Measurements from ENCODE around the gene DVL2. TPM values are rescaled to one million over a fixed set of nuclear protein-coding genes. Genes with fewer than 3 reads are reported as not detected.

The DVL2 gene
- total and polyA plus RNA-seq, 2 of the 13 experiments (the other 11 are each of a cell fraction or from before 2014, with no cell fraction given): 5.7 to 38.2 TPM

DNA sequence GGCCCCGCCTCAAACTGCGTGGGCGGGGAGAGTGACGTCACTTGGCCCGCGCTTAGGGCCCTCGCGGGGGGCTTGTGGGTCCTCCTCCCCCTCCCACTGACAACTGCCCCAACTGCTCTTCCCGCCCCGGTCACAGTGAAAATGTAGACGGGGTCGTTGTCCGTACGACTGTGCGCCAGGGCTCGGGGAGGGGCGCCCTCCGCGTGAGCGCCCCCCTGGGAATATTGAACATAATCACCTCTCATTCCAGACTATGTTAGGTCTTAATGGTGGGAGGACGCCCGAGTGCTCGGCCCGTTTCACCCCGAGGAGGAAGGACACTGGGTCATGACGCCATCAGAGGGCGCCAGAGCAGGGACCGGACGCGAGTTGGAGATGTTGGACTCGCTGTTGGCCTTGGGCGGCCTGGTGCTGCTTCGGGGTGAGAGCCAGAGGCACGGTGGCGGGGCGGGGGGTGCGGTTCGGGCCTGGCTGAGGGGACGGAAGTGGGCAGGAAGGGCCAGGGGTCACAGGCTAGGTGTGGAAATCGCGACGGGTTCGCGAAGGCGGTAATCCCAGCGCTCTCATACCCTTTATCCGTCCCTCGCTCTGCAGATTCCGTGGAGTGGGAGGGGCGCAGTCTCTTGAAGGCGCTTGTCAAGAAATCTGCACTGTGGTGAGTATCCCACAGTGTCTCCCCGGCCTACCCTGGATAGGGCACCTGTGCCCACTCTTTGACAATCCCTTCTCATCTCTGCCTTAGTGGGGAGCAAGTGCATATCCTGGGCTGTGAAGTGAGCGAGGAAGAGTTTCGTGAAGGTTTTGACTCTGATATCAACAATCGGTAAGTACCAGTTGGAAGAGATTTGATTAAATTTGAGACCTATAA is 18.1 kb upstream of the DVL2 start, which contains the start of gene ELP5 (continued):
- TF ChIP-seq, protein P1, sequence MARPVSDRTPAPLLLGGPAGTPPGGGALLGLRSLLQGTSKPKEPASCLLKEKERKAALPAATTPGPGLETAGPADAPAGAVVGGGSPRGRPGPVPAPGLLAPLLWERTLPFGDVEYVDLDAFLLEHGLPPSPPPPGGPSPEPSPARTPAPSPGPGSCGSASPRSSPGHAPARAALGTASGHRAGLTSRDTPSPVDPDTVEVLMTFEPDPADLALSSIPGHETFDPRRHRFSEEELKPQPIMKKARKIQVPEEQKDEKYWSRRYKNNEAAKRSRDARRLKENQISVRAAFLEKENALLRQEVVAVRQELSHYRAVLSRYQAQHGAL (CRISPR knock-in tag; IDR thresholded peaks at IDR 0.05; ENCODE audit: not compliant biosample characterization): no peak
- TF ChIP-seq, protein P2, sequence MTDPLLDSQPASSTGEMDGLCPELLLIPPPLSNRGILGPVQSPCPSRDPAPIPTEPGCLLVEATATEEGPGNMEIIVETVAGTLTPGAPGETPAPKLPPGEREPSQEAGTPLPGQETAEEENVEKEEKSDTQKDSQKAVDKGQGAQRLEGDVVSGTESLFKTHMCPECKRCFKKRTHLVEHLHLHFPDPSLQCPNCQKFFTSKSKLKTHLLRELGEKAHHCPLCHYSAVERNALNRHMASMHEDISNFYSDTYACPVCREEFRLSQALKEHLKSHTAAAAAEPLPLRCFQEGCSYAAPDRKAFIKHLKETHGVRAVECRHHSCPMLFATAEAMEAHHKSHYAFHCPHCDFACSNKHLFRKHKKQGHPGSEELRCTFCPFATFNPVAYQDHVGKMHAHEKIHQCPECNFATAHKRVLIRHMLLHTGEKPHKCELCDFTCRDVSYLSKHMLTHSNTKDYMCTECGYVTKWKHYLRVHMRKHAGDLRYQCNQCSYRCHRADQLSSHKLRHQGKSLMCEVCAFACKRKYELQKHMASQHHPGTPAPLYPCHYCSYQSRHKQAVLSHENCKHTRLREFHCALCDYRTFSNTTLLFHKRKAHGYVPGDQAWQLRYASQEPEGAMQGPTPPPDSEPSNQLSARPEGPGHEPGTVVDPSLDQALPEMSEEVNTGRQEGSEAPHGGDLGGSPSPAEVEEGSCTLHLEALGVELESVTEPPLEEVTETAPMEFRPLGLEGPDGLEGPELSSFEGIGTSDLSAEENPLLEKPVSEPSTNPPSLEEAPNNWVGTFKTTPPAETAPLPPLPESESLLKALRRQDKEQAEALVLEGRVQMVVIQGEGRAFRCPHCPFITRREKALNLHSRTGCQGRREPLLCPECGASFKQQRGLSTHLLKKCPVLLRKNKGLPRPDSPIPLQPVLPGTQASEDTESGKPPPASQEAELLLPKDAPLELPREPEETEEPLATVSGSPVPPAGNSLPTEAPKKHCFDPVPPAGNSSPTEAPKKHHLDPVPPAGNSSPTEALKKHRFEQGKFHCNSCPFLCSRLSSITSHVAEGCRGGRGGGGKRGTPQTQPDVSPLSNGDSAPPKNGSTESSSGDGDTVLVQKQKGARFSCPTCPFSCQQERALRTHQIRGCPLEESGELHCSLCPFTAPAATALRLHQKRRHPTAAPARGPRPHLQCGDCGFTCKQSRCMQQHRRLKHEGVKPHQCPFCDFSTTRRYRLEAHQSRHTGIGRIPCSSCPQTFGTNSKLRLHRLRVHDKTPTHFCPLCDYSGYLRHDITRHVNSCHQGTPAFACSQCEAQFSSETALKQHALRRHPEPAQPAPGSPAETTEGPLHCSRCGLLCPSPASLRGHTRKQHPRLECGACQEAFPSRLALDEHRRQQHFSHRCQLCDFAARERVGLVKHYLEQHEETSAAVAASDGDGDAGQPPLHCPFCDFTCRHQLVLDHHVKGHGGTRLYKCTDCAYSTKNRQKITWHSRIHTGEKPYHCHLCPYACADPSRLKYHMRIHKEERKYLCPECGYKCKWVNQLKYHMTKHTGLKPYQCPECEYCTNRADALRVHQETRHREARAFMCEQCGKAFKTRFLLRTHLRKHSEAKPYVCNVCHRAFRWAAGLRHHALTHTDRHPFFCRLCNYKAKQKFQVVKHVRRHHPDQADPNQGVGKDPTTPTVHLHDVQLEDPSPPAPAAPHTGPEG (CRISPR knock-in tag; IDR thresholded peaks at IDR 0.05): 0 out of 2 replicates have a peak, but pooled peaks have one; percentile 22
- TF ChIP-seq NFYB (CRISPR knock-in tag; IDR thresholded peaks at IDR 0.05): peak; percentile 35; the same call in 1 of the 2 replicates
- TF ChIP-seq ZNF567 (CRISPR knock-in tag; IDR thresholded peaks at IDR 0.05; ENCODE audit: borderline replicate concordance): no peak
- peak; percentile 25; the same call in 1 of the 2 replicates for TF ChIP-seq RCOR2 (CRISPR knock-in tag; IDR thresholded peaks at IDR 0.05)
- 0 out of 2 replicates have a peak, but pooled peaks have one; percentile 53 for TF ChIP-seq ZSCAN29 (CRISPR knock-in tag; conservative IDR thresholded peaks at IDR 0.05)
- no peak for TF ChIP-seq PAWR (CRISPR knock-in tag; IDR thresholded peaks at IDR 0.05; ENCODE audit: borderline replicate concordance)
- peak; percentile 77 for TF ChIP-seq RXRB (CRISPR knock-in tag; IDR thresholded peaks at IDR 0.05; ENCODE audit: borderline replicate concordance)
- peak; percentile 83; the same call in 1 of the 2 replicates for TF ChIP-seq SNAPC2 (CRISPR knock-in tag; IDR thresholded peaks at IDR 0.05)
- peak; percentile 72; the same call in 1 of the 2 replicates for TF ChIP-seq ZBTB20 (CRISPR knock-in tag; IDR thresholded peaks at IDR 0.05; ENCODE audit: borderline replicate concordance, low read depth)
- no peak for TF ChIP-seq GTF3A (CRISPR knock-in tag; conservative IDR thresholded peaks at IDR 0.05)
- TF ChIP-seq, protein P3, sequence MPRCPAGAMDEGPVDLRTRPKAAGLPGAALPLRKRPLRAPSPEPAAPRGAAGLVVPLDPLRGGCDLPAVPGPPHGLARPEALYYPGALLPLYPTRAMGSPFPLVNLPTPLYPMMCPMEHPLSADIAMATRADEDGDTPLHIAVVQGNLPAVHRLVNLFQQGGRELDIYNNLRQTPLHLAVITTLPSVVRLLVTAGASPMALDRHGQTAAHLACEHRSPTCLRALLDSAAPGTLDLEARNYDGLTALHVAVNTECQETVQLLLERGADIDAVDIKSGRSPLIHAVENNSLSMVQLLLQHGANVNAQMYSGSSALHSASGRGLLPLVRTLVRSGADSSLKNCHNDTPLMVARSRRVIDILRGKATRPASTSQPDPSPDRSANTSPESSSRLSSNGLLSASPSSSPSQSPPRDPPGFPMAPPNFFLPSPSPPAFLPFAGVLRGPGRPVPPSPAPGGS (CRISPR knock-in tag; IDR thresholded peaks at IDR 0.05): no peak
- TF ChIP-seq, protein P4, sequence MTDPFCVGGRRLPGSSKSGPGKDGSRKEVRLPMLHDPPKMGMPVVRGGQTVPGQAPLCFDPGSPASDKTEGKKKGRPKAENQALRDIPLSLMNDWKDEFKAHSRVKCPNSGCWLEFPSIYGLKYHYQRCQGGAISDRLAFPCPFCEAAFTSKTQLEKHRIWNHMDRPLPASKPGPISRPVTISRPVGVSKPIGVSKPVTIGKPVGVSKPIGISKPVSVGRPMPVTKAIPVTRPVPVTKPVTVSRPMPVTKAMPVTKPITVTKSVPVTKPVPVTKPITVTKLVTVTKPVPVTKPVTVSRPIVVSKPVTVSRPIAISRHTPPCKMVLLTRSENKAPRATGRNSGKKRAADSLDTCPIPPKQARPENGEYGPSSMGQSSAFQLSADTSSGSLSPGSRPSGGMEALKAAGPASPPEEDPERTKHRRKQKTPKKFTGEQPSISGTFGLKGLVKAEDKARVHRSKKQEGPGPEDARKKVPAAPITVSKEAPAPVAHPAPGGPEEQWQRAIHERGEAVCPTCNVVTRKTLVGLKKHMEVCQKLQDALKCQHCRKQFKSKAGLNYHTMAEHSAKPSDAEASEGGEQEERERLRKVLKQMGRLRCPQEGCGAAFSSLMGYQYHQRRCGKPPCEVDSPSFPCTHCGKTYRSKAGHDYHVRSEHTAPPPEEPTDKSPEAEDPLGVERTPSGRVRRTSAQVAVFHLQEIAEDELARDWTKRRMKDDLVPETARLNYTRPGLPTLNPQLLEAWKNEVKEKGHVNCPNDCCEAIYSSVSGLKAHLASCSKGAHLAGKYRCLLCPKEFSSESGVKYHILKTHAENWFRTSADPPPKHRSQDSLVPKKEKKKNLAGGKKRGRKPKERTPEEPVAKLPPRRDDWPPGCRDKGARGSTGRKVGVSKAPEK (CRISPR knock-in tag; IDR thresholded peaks at IDR 0.05; ENCODE audit: borderline replicate concordance): no peak
- TF ChIP-seq IRX3 (CRISPR knock-in tag; IDR thresholded peaks at IDR 0.05; ENCODE audit: borderline replicate concordance, low read depth): no peak
- TF ChIP-seq HOXA7 (CRISPR knock-in tag; IDR thresholded peaks at IDR 0.05): no peak
- no peak for TF ChIP-seq ZNF496 (CRISPR knock-in tag; IDR thresholded peaks at IDR 0.05; ENCODE audit: insufficient replicate concordance)
- peak; percentile 84 for TF ChIP-seq THAP11 (CRISPR knock-in tag; IDR thresholded peaks at IDR 0.05)

Measured in HepG2 (cell line).